GM12872 (cell line): Measurements from ENCODE around the gene SGMS1.

Experiments
- TF ChIP-seq, protein P1 (sequence below): IDR thresholded peaks from 3 replicates; pipeline ENCODE4 v1.5.1; 2011; ENCODE audit warnings: low read depth, mild to moderate bottlenecking, low read length, moderate library complexity; ENCODE audit not compliant: insufficient read depth

SGMS1 gene

DNA sequence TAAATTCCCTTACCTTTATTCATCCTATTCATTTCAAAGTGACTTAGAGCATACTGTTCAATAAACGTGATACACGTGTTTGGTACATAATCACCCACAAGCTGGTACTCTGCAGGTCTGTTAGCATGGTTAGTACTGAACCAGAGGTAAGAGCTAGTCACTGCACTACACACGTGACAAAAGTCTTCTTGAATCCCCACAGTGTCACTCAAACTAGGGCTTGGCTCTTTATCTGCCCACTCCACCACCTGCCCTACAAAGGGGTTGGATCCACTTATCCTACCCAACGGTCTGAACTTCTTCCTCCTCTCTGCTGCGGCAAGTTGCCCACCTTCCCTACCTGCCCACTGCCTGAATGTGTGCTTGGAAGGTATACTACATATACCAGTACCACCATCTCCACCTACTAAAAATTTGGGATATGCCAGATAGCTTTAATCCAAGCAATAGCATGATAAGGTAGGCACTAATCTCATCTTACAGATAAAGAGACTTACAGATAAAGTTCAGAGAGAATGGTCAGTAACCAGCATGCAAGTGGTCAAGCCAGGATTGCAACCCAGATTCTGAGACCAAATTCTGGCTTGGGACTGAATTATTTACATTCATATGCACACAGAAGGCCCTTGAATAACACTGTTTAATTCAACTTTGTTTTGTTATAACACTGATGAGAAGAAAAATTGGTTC lies 92.2 kb downstream of the SGMS1 start:
- TF ChIP-seq, protein P1, sequence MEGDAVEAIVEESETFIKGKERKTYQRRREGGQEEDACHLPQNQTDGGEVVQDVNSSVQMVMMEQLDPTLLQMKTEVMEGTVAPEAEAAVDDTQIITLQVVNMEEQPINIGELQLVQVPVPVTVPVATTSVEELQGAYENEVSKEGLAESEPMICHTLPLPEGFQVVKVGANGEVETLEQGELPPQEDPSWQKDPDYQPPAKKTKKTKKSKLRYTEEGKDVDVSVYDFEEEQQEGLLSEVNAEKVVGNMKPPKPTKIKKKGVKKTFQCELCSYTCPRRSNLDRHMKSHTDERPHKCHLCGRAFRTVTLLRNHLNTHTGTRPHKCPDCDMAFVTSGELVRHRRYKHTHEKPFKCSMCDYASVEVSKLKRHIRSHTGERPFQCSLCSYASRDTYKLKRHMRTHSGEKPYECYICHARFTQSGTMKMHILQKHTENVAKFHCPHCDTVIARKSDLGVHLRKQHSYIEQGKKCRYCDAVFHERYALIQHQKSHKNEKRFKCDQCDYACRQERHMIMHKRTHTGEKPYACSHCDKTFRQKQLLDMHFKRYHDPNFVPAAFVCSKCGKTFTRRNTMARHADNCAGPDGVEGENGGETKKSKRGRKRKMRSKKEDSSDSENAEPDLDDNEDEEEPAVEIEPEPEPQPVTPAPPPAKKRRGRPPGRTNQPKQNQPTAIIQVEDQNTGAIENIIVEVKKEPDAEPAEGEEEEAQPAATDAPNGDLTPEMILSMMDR = no peak

DNA sequence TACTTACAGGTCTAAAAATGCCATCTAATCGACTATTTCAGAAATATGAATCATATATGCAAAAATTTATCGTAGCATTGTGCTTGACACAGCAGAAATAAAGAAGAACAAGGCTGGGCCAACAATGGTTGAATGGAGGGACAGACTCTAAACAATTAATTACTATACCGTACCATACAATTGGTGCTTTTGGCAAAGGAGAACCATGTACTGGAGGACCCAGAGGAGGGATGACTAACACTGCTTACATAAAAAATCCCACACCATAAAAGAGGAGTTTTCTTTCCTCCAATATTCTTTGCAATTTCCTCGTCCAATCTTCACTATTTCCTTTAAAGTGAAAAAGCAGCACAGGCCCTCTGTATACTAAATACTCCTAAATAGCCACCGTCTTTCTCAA lies 94.1 kb downstream of the SGMS1 start:
- TF ChIP-seq, protein P1 = no peak

DNA sequence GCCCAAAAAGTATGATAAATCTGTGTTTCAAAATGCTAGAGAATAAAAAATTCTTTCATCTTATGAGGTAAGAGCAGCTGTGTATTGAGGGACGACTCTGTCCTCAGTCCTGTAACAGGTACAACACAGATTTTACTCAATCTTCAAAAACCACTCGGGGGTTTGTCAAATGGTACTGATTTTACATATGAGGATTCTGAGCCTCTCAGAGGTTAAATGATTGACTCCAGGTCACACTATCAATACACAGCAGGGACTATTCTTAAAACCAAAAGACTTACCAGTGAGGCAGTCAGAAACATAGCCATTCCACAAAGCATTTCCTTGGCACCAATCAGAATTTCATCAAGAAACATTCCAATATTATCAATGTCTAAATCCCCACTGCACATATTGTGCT lies 95.5 kb downstream of the SGMS1 start:
- TF ChIP-seq, protein P1 = no peak

DNA sequence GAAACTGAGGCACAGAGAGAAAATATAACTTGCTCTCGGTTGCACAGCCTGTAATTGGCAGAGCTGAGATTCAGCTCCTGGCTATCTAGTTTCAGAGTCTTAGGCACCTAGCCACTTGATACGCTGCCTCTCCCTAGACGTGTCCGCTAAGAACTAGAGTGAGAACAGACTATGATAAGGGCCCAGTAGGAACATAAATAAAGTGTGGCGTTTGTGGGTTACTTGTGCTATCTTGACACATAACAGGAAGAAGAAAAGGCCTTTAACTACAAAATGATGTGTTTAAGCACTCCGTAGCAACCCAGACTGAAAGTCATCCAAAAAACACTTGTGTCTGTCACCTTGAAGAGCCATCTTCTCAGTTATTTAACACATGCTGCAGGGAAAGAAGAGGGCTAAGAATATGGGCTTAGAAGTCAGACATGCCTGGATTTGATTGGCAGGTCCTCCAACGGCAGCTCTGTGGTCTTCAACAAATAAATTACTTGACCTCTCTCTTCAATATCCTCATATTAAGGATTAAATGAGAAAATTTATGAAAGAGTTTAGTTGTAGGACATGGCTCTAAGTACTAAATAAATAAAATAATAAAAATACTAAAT lies 96.2 kb downstream of the SGMS1 start:
- TF ChIP-seq, protein P1 = no peak

DNA sequence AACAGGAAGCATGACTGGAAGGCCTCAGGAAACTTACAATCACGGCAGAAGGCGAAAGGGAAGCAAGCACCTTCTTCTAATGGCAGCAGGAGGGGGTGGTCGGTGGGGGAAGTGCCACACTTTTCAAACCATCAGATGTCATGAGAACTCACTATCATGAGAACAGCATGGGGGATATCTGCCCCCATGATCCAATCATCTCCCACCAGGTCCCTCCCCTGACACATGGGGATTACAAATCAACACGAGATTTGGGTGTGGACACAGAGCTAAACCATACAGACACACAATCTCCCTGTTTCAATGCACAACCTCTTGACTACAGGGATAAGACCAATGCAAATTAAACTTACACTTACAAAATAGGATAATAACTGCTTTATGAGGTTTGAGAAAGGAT lies 97.6 kb downstream of the SGMS1 start:
- TF ChIP-seq, protein P1 = no peak

DNA sequence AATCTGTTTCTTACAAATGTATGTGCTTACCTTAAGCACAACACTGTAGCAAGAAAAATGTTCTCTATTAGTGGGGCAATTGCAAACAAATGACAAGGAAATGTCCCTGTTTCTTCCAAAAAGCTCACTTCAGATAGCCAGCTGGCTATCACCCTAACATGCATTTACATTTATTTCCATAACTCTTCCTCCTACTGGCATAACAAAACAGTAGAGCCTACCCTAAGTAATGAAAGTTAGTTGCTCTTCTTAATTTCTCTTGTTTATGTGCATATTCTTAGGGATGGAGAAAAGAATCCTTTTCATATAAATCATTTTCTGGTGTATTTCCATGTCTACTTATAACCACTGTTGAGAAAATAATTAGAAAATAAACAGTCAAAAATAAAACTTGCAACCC lies 100.4 kb downstream of the SGMS1 start:
- TF ChIP-seq, protein P1 = no peak

DNA sequence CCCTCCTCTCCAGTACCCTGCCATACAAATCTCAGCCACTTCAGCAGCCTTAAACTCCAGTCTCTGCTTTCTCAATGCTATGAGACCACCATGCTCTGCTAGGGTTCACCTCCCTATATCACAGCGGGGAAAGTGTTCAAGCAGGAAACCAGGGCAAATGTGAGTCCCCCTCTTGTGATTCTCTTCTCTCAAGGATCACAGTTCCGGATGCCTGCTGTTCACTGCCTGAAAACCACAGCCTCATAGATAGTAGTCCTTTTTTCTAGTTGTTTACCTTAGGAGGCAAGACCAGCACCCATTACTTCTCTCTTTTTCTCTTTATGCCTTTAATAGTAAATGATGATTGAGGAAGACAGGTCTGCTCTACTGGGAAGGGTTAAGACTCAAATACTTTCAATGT lies 100.8 kb downstream of the SGMS1 start:
- TF ChIP-seq, protein P1 = no peak
